DMS114 treated with DMSO at 0.1 percent for 48 hours (cell line): Measurements from ENCODE around the gene HGD.

Experiments
- DNase-seq: peaks from one replicate; lab custom pipeline; 2025; ENCODE audit not compliant: unreplicated experiment; lab: John Stamatoyannopoulos, UW

HGD gene

GRCh38 chr3:120596116-120596852 is 85.8 kb downstream of the HGD start, which contains the start of gene NDUFB4:
Gene NDUFB4 (plus strand): TSS chr3:120596336. CDS start chr3:120596360, 24 bp downstream.
- DNase-seq: peak; percentile 97

DNA sequence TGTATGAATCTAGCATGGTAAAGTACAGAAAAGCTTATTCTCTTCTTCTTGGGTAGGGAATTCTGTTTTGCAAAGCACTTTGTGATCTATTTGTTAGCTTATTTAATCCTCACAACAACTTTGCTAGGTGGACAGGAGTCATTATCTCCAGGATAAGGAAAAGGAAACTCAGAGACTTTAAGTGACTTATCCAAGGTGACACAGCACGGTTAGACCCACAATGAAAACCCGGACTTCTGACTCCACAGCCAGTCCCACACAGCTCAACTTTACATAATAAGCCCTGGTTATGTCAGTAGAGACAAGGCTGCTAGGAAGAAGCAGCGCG is 86.3 kb downstream of the HGD start:
- DNase-seq: no peak

DNA sequence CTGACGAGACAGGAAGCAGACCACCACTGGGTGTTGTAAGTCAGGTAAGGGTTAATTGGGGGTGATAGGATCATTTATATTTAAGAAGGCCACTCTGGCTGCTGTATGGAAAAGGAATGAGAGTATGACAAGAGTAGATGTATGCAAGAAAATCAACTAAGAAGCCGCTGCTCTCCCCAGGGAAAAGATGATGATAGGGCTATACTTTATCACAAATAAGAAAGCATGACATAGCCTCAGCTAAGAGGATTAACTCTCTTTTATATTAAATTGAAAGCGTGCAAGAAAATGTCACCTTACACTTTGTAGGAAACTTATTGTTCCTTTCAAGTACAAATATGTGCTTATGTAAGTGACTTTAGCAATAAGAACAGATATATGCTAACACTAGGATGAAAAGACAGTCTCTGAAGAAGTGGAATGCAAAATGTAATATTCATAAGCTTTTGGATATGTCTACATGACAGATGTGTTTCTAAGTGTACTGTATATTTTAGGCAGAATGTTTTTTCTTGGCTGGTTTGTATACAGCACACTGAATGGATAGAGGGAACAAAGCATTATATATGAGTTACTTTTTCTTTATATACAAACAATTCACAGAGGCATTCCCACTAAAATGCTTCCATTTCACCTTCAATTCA is 94.6 kb downstream of the HGD start:
- DNase-seq: no peak
